GM18520 (cell line): Measurements from ENCODE around the gene NT5C1A.

Source experiments
- ATAC-seq: cut with Tn5 transposase; IDR thresholded peaks from one replicate; pipeline ENCODE4 v1.9.1; 2021; ENCODE audit not compliant: unreplicated experiment

NT5C1A gene

GRCh38 chr1:39690225-39690624 lies 18.3 kb upstream of the NT5C1A start:
- no peak for ATAC-seq

- no peak for ATAC-seq
Observed at GRCh38 chr1:39689635-39690034, 17.7 kb upstream of the NT5C1A start.

GRCh38 chr1:39689214-39689613 lies 17.3 kb upstream of the NT5C1A start:
- ATAC-seq = no peak

GRCh38 chr1:39688706-39689105 lies 16.8 kb upstream of the NT5C1A start:
- ATAC-seq = no peak

- ATAC-seq = no peak
Observed at GRCh38 chr1:39687243-39687642, 15.3 kb upstream of the NT5C1A start.

GRCh38 chr1:39685071-39685470 lies 13.2 kb upstream of the NT5C1A start:
- no peak for ATAC-seq

- ATAC-seq = no peak
Observed at GRCh38 chr1:39684313-39684664, 12.4 kb upstream of the NT5C1A start.

- ATAC-seq = no peak
Observed at GRCh38 chr1:39683591-39684312, 11.8 kb upstream of the NT5C1A start.

GRCh38 chr1:39681999-39682398 lies 10.1 kb upstream of the NT5C1A start:
- no peak for ATAC-seq

- ATAC-seq = no peak
Observed at GRCh38 chr1:39681294-39681693, 9.4 kb upstream of the NT5C1A start.

GRCh38 chr1:39680751-39681150 lies 8.8 kb upstream of the NT5C1A start:
- ATAC-seq = no peak

- no peak for ATAC-seq
Observed at GRCh38 chr1:39679821-39680220, 7.9 kb upstream of the NT5C1A start.

GRCh38 chr1:39678889-39679288 lies 7.0 kb upstream of the NT5C1A start:
- no peak for ATAC-seq

- no peak for ATAC-seq
Observed at GRCh38 chr1:39677645-39678044, 5.7 kb upstream of the NT5C1A start.

- ATAC-seq = no peak
Observed at GRCh38 chr1:39676948-39677548, 5.1 kb upstream of the NT5C1A start.

- no peak for ATAC-seq
Observed at GRCh38 chr1:39675220-39675619, 3.3 kb upstream of the NT5C1A start.

GRCh38 chr1:39673215-39673614 lies 1.3 kb upstream of the NT5C1A start:
- ATAC-seq = no peak

- ATAC-seq = no peak
Observed at GRCh38 chr1:39672551-39672947, 642 bp upstream of the NT5C1A start.

- no peak for ATAC-seq
Observed at GRCh38 chr1:39671433-39671792, 494 bp downstream of the NT5C1A start.

- ATAC-seq = no peak
Observed at GRCh38 chr1:39670689-39671088, 1.2 kb downstream of the NT5C1A start.

GRCh38 chr1:39668894-39669293 lies 3.0 kb downstream of the NT5C1A start:
- no peak for ATAC-seq

GRCh38 chr1:39668111-39668510 lies 3.8 kb downstream of the NT5C1A start:
- ATAC-seq = no peak

- peak; percentile 82 for ATAC-seq
Observed at GRCh38 chr1:39666772-39667171, 5.1 kb downstream of the NT5C1A start.
